ENCODE measurements around the gene ATP10A. TPM values are rescaled to one million over a fixed set of nuclear protein-coding genes. Genes with fewer than 3 reads are reported as not detected.

ATP10A gene
- total and polyA plus RNA-seq, 8 donors, result 0.04 to 1.2 (median 0.41) TPM

DNA sequence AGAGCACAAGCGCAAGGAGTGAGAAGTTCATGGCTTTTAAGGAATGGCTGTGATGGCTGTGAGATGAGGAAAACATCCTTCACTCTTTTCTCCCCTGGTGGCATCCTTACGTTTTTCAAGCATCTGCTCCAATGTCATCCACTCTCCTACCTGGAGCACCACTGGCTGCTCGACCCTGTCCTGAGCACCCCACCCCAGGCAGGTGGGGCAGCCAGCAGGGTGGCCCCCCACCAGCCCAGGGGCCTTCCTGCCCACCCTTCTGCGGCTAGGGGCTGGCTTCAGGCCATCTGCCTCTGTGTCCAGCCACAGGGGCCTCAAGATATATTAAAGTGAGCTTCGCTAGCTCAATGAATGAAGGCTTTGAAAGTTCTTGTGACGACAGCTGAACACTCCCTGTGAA lies 56.1 kb downstream of the ATP10A start:
- intact Hi-C loops (cut with DNase I), result no loop called here
- Histone ChIP-seq H3K4me3 (no peak overlapping the region), H3K9me3 (no peaks in the 10 kb centered on the region), H3K27ac (no peak overlapping the region), H3K36me3 (no peaks in the 10 kb centered on the region), H3K4me1 (no peaks in the 10 kb centered on the region), H3K27me3 (no peaks in the 10 kb centered on the region)
- DNase-seq (no peak), FAIRE-seq (no peak), ATAC-seq (no peak)
- TF ChIP-seq, protein P1, sequence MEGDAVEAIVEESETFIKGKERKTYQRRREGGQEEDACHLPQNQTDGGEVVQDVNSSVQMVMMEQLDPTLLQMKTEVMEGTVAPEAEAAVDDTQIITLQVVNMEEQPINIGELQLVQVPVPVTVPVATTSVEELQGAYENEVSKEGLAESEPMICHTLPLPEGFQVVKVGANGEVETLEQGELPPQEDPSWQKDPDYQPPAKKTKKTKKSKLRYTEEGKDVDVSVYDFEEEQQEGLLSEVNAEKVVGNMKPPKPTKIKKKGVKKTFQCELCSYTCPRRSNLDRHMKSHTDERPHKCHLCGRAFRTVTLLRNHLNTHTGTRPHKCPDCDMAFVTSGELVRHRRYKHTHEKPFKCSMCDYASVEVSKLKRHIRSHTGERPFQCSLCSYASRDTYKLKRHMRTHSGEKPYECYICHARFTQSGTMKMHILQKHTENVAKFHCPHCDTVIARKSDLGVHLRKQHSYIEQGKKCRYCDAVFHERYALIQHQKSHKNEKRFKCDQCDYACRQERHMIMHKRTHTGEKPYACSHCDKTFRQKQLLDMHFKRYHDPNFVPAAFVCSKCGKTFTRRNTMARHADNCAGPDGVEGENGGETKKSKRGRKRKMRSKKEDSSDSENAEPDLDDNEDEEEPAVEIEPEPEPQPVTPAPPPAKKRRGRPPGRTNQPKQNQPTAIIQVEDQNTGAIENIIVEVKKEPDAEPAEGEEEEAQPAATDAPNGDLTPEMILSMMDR (IDR thresholded peaks at IDR 0.05), result no peak
- WGBS, 2 donors, result 51 to 61% methylated on average over 6 of the region's 6 CpGs

DNA sequence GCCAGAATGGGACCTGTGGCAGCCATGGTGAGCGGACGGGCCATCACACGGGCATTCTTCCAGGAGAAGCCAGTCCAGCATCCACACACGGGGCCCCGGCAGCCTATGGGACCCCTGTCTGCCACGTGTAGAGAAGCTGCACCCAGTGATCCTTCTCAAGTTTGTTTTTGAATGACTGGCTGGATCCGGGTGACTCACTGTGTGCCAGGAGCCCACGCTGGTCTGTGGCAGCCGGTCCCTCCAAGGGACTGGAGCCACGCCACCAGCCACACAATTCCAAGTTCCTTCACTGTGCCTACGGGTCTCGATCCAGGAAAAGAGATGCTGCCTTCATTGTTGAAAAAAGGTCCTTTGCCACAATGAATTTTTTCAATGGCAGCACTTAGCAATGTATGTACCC lies 58.1 kb downstream of the ATP10A start:
- intact Hi-C loops (cut with DNase I), result no loop called here
- Histone ChIP-seq H3K27ac (no peak overlapping the region), H3K4me3 (no peak overlapping the region), H3K27me3 (no peaks in the 10 kb centered on the region), H3K4me1 (no peaks in the 10 kb centered on the region), H3K36me3 (no peaks in the 10 kb centered on the region), H3K9me3 (no peaks in the 10 kb centered on the region)
- 70 to 82% methylated on average over 12 of the region's 12 CpGs for WGBS, 2 donors
- FAIRE-seq (no peak), ATAC-seq (no peak), DNase-seq (no peak)
- TF ChIP-seq, protein P1 (IDR thresholded peaks at IDR 0.05), result no peak

DNA sequence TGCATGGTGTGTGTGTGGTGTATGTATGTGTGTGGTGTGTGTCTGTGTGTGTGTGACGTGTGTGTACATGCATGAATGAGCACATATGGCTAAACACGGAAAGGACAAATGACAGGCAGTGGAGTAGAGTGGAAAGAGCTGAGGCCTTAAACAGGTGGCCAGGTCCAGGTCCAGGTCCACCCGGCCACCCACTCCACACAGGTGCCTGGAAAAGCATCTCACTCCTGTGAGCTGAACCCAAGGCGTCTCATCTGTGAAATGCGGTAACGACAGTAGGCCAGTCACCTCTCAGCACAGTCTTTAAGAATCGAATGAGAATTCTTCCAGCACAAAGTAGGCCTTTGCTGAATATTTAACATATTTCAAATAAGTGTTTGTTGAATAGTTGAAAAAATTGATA lies 58.7 kb downstream of the ATP10A start:
- H3K27ac ChIP-seq, result no peak overlapping the region
- no peaks in the 10 kb centered on the region for H3K9me3 ChIP-seq
- TF ChIP-seq, protein P1 (IDR thresholded peaks at IDR 0.05), result no peak
- H3K27me3 ChIP-seq, result no peaks in the 10 kb centered on the region
- no peaks in the 10 kb centered on the region for H3K4me1 ChIP-seq
- ATAC-seq (no peak), FAIRE-seq (no peak), DNase-seq (no peak)
- WGBS, 2 donors, result 60 to 69% methylated on average over 7 of the region's 7 CpGs
- no peak overlapping the region for H3K4me3 ChIP-seq
- H3K36me3 ChIP-seq, result no peaks in the 10 kb centered on the region
- intact Hi-C loops (cut with DNase I), result no loop called here

DNA sequence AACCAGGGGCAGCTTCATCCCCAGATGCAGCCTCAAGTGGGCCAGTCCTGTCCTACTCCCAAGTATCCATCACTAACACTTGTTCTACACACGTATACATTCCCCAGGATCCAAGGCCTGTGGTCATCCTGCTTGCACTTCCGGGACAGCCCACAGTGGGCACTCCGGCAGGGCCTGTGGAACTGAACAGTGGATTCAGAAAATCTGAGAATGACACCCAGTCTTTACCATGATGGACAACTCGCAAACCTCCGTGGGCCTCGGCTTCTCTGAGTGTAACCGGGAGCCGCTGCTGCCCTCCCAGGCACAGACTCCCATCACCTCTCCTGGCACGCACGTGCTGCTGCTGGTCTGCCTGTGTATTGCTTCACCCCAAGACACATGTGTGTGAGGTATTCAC lies 59.6 kb downstream of the ATP10A start:
- H3K27ac ChIP-seq, result no peak overlapping the region
- no peaks in the 10 kb centered on the region for H3K27me3 ChIP-seq
- no peaks in the 10 kb centered on the region for H3K4me1 ChIP-seq
- WGBS, 2 donors, result 79 to 81% methylated on average over 10 of the region's 10 CpGs
- DNase-seq (no peak), ATAC-seq (no peak), FAIRE-seq (no peak)
- no peak overlapping the region for H3K4me3 ChIP-seq
- intact Hi-C loops (cut with DNase I), result no loop called here
- H3K36me3 ChIP-seq, result no peaks in the 10 kb centered on the region
- no peaks in the 10 kb centered on the region for H3K9me3 ChIP-seq
- TF ChIP-seq, protein P1 (IDR thresholded peaks at IDR 0.05), result no peak

DNA sequence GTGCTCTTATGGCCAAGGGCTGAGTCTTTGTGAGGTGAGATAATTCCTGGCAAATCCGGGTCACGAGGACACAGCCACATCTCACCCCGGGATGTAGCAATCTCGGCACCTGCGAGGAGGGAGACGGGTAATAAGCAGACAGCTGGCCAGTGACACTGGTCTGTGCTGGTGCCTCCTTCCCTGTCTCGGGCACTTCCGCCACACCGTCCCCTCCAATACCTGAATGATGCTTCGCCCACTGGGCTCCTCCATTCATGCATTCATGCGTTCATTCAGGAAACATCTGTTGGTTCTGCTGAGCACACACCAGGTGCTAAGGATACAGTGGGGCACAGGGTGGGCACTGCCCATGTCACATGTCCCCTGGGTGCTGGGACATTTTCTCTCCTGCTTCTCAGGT lies 60.1 kb downstream of the ATP10A start:
- WGBS, 2 donors, result 77 to 84% methylated on average over 11 of the region's 11 CpGs
- TF ChIP-seq, protein P1 (IDR thresholded peaks at IDR 0.05), result no peak
- Histone ChIP-seq H3K27ac (no peak overlapping the region), H3K27me3 (no peaks in the 10 kb centered on the region), H3K9me3 (no peaks in the 10 kb centered on the region), H3K36me3 (no peaks in the 10 kb centered on the region), H3K4me1 (no peaks in the 10 kb centered on the region), H3K4me3 (no peak overlapping the region)
- intact Hi-C loops (cut with DNase I), result no loop called here
- ATAC-seq, result no peak
- no peak for DNase-seq
- no peak for FAIRE-seq
